ENCODE measurements around the gene CCDC33.

CCDC33 gene

DNA sequence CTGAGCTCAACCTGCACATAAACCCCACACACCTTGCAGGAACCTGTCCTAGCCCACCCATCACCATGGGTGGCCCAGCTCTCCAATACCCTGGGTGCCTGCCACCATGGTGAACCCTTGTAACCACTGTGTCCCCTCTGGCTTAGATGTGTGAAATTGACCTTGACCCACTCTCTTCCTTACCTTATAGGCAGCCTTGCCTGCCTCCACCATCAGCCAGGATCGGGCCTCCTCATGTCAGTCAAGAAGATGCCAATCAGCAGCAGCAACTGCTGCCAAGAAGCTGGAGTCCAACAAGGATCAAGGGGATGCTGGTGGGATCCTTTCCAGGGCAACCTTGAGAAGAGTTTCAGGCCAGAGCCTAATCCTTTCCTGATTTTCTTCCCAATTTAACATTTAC, 140.1 kb downstream of the CCDC33 start:
- no peak for DNase-seq (ENCODE audit: extremely low read depth, low read depth)

DNA sequence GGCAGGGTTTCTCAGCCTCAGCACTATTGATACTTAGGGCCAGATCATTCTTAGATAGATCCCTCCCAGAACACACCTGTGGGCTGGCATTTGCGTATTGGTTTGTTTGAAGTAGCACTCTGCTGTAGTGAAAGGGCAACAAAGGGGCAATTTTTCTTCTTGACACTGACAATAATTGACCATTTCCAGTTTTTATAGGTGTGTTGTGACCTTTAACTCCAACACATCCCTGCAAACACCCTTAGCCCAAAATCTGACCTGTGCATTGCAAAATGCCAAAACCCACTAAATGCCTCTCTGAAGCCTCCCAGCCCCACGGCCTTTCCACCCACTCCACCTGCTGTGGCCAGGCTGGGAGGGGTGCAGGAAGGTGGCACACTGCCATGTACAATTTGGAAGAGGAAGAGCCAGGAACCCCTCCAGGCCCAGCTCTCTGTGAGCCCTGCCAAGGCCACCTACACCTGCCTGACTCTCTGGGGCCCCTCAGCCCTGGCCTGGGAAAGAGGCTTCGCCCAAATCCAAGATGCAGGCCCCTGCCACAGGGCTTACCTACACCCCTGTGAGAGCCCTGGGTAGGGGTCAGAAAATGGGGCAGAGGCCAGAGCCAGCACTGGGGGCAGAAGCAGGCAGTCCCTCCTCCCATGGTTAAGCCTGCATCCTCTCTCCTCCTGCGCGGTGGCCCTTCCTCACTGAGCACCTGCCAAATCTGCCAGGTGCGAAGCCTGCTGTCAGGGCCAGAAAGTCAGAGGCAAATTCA, 140.9 kb downstream of the CCDC33 start:
- DNase-seq (ENCODE audit: extremely low read depth, low read depth): no peak
- TF ChIP-seq, protein P1, sequence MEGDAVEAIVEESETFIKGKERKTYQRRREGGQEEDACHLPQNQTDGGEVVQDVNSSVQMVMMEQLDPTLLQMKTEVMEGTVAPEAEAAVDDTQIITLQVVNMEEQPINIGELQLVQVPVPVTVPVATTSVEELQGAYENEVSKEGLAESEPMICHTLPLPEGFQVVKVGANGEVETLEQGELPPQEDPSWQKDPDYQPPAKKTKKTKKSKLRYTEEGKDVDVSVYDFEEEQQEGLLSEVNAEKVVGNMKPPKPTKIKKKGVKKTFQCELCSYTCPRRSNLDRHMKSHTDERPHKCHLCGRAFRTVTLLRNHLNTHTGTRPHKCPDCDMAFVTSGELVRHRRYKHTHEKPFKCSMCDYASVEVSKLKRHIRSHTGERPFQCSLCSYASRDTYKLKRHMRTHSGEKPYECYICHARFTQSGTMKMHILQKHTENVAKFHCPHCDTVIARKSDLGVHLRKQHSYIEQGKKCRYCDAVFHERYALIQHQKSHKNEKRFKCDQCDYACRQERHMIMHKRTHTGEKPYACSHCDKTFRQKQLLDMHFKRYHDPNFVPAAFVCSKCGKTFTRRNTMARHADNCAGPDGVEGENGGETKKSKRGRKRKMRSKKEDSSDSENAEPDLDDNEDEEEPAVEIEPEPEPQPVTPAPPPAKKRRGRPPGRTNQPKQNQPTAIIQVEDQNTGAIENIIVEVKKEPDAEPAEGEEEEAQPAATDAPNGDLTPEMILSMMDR (IDR thresholded peaks at IDR 0.05; ENCODE audit: low read depth, low read length, missing control alignments): no peak
- H3K4me3 ChIP-seq (replicated peaks; ENCODE audit: low read depth, low read length): no peak overlapping the region

More for the DNA sequence above, 140.1 kb downstream of the CCDC33 start:
- TF ChIP-seq, protein P1 (IDR thresholded peaks at IDR 0.05; ENCODE audit: low read depth, low read length, missing control alignments): no peak
- no peak overlapping the region for H3K4me3 ChIP-seq (replicated peaks; ENCODE audit: low read depth, low read length)

DNA sequence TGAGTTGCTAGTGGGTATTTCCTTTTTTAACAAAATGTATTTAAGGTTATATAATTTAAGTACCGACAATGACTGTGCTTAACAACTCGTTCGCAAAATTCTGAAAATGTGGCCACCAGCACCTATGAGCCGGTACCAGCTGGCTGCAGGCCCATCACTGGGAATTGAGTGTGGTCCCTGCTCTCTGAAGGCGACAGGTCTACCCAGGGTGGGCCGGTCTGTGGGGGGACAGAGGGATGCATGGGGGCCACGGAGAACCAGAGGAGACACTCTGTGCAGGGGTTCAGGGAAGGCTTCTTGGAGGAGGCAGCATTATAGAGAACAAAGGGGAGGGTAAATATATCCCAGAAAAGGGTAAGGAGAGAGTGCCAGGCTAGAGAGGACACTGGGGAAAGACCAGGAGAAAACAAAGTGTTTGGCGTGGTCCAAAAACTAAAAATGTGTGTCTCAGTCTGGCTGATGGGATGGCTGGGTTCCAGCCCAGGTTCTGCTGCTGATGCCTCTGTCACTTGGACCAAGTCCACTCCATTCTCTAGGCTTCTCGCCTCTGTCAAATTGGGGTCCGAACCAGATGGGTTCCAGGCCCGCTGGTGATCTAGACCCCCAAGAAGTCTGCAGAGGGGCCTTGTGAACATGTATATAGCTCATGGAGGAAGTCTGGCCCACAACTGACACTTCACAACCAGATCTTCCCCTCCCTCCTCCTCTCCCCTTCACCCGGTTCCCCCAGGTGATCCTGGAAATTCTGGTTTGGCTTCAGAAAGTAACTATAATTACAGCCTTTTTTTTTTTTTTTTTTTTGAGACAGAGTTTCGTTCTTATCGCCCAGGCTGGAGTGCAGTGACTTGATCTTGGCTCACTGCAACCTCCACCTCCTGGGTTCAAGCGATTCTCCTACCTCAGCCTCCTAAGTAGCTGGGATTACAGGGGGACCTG, 142.0 kb downstream of the CCDC33 start:
- no peak overlapping the region for H3K4me3 ChIP-seq (replicated peaks; ENCODE audit: low read depth, low read length)
- TF ChIP-seq, protein P1 (IDR thresholded peaks at IDR 0.05; ENCODE audit: low read depth, low read length, missing control alignments): no peak
- DNase-seq (ENCODE audit: extremely low read depth, low read depth): no peak

DNA sequence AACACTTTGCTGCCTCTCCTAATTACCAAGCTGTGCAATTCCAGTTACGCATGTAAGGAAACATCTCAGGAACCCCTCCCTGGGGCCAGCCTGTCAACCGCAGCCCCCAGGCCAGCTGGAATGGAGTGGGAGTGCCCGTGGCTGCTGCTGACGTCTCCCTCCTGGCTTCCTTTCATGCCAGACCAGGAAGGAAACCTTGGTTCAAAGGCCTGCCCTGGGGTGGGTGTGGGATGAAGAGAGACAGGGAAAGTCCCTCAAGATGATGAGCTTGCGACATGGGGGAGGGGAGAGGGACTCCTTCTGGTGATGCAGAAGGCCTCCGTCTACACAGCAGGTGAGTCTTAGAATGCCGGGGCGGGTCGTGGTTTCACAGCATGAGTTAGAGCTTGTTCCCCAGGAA, 142.7 kb downstream of the CCDC33 start:
- no peak for DNase-seq (ENCODE audit: extremely low read depth, low read depth)
- TF ChIP-seq, protein P1 (IDR thresholded peaks at IDR 0.05; ENCODE audit: low read depth, low read length, missing control alignments): no peak

DNA sequence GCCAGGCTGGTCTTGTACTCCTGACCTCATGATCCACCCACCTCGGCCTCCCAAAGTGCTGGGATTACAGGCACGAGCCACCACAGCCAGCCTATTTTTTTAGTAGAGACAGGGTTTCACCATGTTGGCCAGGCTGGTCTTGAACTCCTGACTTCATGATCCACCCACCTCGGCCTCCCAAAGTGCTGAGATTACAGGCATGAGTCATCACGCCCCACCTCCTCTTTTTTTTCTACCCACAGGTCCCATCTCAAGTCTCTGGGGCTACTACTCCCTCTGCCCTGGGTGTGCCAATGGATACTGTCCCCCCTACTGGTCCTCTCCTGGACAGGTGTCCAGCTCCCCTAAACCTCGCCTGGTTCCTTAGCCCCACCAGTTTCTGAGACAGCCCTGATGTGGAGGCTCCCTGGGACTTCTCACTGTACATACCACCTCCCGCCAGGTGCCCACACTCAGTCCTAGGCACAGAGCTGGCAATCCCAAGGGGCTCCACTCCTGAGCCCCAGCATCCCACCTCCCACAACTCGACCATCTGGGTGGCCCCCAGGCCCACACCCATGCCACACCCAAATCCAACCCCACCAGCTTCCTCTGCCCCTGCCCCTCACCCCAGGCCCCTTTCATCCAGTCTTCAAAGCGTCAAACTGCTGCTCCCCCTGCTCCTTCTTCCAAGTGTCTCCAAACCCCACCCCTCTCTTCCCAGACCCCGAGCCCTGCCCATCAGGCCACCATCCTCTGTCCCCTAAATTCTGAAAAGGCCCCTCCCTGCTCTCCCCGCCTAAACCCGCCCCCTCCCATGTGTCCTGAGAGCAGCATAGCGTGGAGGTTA, 144.4 kb downstream of the CCDC33 start:
- DNase-seq (ENCODE audit: extremely low read depth, low read depth): no peak
- TF ChIP-seq, protein P1 (IDR thresholded peaks at IDR 0.05; ENCODE audit: low read depth, low read length, missing control alignments): no peak
- no peak overlapping the region for H3K4me3 ChIP-seq (replicated peaks; ENCODE audit: low read depth, low read length)

More for the DNA sequence above, 142.7 kb downstream of the CCDC33 start:
- no peak overlapping the region for H3K4me3 ChIP-seq (replicated peaks; ENCODE audit: low read depth, low read length)

DNA sequence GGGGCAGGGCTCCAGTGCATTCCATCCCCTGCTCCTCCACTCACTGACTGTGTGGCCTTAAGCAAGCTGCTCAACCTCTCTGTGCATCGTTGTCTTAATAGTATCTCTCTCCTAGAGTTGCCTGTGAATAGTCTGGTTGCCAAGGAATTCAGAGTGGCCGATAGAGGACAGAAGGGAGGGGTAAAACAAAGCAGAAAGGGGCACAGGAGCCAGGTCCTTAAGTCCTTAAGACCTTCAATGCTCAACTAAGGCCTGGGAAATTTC, 145.0 kb downstream of the CCDC33 start:
- DNase-seq (ENCODE audit: extremely low read depth, low read depth): no peak

More for the DNA sequence above, 145.0 kb downstream of the CCDC33 start:
- TF ChIP-seq, protein P1 (IDR thresholded peaks at IDR 0.05; ENCODE audit: low read depth, low read length, missing control alignments): no peak
- H3K4me3 ChIP-seq (replicated peaks; ENCODE audit: low read depth, low read length): no peak overlapping the region
